Kidney (tissue), 14 donors: Measurements from ENCODE around the gene POU2F2. TPM values are rescaled to one million over a fixed set of nuclear protein-coding genes. Genes with fewer than 3 reads are reported as not detected.

Experiments used
- DNase-seq, 5 donors: peaks; one replicate each; pipeline ENCODE4 v3.0.0-alpha.2; 2013 to 2020
- FAIRE-seq: peaks from 2 replicates; lab custom pipeline; 2012; peaks lifted over from hg19 to GRCh38; lab: Jason Lieb, UNC
- H3K27ac ChIP-seq, 2 donors: one replicate each; pipeline ENCODE4 v1.7.0; 2013; ENCODE audit warnings: low read depth in 2 of 2, low read length in 2 of 2, inconsistent platforms in 1 of 2
- H3K27me3 ChIP-seq: one replicate; pipeline ENCODE4 v1.7.1; 2013; ENCODE audit warnings: low read length, inconsistent platforms; ENCODE audit not compliant: control insufficient read depth, insufficient read depth
- H3K36me3 ChIP-seq, 3 donors: one replicate each; pipeline versions ENCODE4 v1.7.0 to v1.7.1; 2013; ENCODE audit warnings: low read length in 3 of 3, control low read depth in 1 of 3, inconsistent platforms in 1 of 3; ENCODE audit not compliant: insufficient read depth in 3 of 3, control insufficient read depth in 2 of 3
- H3K4me1 ChIP-seq, 3 donors: one replicate each; pipeline versions ENCODE4 v1.7.0 to v1.7.1; 2013; ENCODE audit warnings: low read length in 3 of 3, inconsistent platforms in 1 of 3, low read depth in 1 of 3; ENCODE audit not compliant: control insufficient read depth in 2 of 3, insufficient read depth in 2 of 3
- H3K4me3 ChIP-seq, 3 donors: one replicate each; pipeline versions ENCODE4 v1.7.0 to v1.8.1; 2013; ENCODE audit warnings: low read length in 3 of 3, control low read depth in 1 of 3, inconsistent platforms in 1 of 3
- H3K9ac ChIP-seq, 3 donors: one replicate each; pipeline versions ENCODE4 v1.7.0 to v1.7.1; 2013; ENCODE audit warnings: low read length in 3 of 3, control low read depth in 1 of 3, inconsistent platforms in 1 of 3
- H3K9me3 ChIP-seq, 3 donors: one replicate each; pipeline versions ENCODE4 v1.7.0 to v1.7.1; 2013; ENCODE audit warnings: low read length in 3 of 3, control low read depth in 1 of 3, inconsistent platforms in 1 of 3; ENCODE audit not compliant: control insufficient read depth in 2 of 3, insufficient read depth in 1 of 3
- CTCF ChIP-seq: IDR thresholded peaks from 3 replicates; pipeline ENCODE4 v1.5.1; 2012; ENCODE audit warnings: mild to moderate bottlenecking, moderate library complexity, borderline replicate concordance; ENCODE audit not compliant: insufficient read depth; ENCODE audit errors: extremely low read depth
- intact Hi-C: fragments of 100-400 bp; cut with DNase I; formaldehyde crosslinking; loops from one replicate; pipeline ENCODE4 v1.11.1; 2022
- polyA plus RNA-seq: library from polyadenylated mRNA; stranded (reverse); fragments of 350-450 nt; fragmentation: Illumina TruSeq; extraction: RNeasy Lipid Tissue Mini Kit (QIAGEN cat#74804); gene quantifications from one replicate; pipeline ENCODE4 v1.2.3, GENCODE V29; 2014; ENCODE audit warnings: low read depth, low replicate concordance; ENCODE audit not compliant: insufficient read depth
- total RNA-seq: library from RNA; stranded (reverse); fragmentation: NEBNext Ultra II Directional; extraction: Animal tissue kit (Norgen Biotek cat#: 25700); gene quantifications from one replicate; pipeline ENCODE4 v1.2.1, GENCODE V29; 2021
- donor health status: control.
- donor health status: control.
- donor health status: control.
- donor health status: control.
- donor health status: control.
- donor health status: DM: yes; HTN: yes; CAD: no.
- donor health status: Normal renal cell carcinoma (clear cell type).

The POU2F2 gene
- total and polyA plus RNA-seq, 2 donors from 2014 or later, result 1.3 to 9.8 TPM

GRCh38 chr19:42086770-42087550, 45.3 kb downstream of the POU2F2 start:
- no peaks in the 10 kb centered on the region for H3K27me3 ChIP-seq
- intact Hi-C loops, result no loop called here

GRCh38 chr19:42086188-42086736, 46.0 kb downstream of the POU2F2 start:
- intact Hi-C loops, result no loop called here
- H3K4me1 ChIP-seq, result no peaks in the 10 kb centered on the region
- H3K36me3 ChIP-seq, result peaks cover 0 to 5% (median 0%) of the 10 kb centered on the region in 3 donors
- no peak for TF ChIP-seq CTCF
- H3K27me3 ChIP-seq, result no peaks in the 10 kb centered on the region
- no peak overlapping the region for H3K27ac ChIP-seq
- H3K4me3 ChIP-seq, result no peak overlapping the region
- H3K9me3 ChIP-seq, result no peaks in the 10 kb centered on the region
- DNase-seq (no peak), FAIRE-seq (no peak)
- H3K9ac ChIP-seq, result no peak overlapping the region

More at GRCh38 chr19:42086770-42087550, 45.3 kb downstream of the POU2F2 start:
- Histone ChIP-seq H3K4me1 (no peaks in the 10 kb centered on the region), H3K4me3 (no peak overlapping the region), H3K36me3 (no peaks in the 10 kb centered on the region), H3K9me3 (no peaks in the 10 kb centered on the region), H3K9ac (no peak overlapping the region), H3K27ac (no peak overlapping the region)
- DNase-seq (no peak), FAIRE-seq (no peak)
- no peak for TF ChIP-seq CTCF

GRCh38 chr19:42083537-42083936, 48.7 kb downstream of the POU2F2 start:
- TF ChIP-seq CTCF, result no peak
- Histone ChIP-seq H3K9me3 (no peaks in the 10 kb centered on the region), H3K4me3 (no peak overlapping the region), H3K4me1 (no peaks in the 10 kb centered on the region), H3K27me3 (no peaks in the 10 kb centered on the region), H3K27ac (no peak overlapping the region), H3K9ac (no peak overlapping the region), H3K36me3 (peaks cover 2 to 23% (median 11%) of the 10 kb centered on the region in 3 donors)
- no peak for DNase-seq
- FAIRE-seq, result no peak
- intact Hi-C loops, result no loop called here
